Measurements from ENCODE around the gene B3GAT1. TPM values are rescaled to one million over a fixed set of nuclear protein-coding genes. Genes with fewer than 3 reads are reported as not detected.

Gene B3GAT1
- total and polyA plus RNA-seq, 2 donors (not counting 1 experiment from before 2014, with no cell fraction given): under 0.01 TPM; not detected in 1

DNA sequence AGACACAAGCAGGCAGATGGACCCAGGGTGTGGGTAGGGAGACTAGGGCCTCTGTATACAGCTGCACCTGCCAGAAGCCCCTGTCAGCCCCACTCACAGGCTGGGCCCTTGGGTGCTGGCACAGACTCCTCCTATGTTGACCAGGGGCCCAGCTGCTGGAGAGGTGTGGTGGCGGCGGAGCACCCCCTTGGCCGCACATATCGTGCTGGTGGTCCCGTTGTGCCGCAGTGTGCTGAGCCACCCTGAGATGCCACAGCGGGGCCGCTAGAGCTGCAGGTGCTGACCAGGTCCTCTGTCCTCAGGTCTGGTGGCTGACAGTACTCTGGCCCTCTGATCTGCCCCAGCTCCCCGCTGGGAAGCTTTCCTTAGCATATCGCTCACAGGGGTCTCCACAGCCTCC is 30.2 kb upstream of the B3GAT1 start:
- Histone ChIP-seq H3K9me3 (ENCODE audit: control insufficient read depth, insufficient read depth, low read depth, low read length) (no peaks in the 10 kb centered on the region), H3K27ac (ENCODE audit: insufficient read depth, low read length) (no peak overlapping the region), H4K20me1 (ENCODE audit: control insufficient read depth, extremely low read depth, insufficient read depth, low read length) (no peaks in the 10 kb centered on the region), H3K36me3 (ENCODE audit: control insufficient read depth, insufficient read depth, low read length) (no peaks in the 10 kb centered on the region), H3K4me3 (replicated peaks in 1 of 4; ENCODE audit: control extremely low read depth in 1 of 4, insufficient read depth in 1 of 4, low read depth in 3 of 4, low read length in 4 of 4) (no peak overlapping the region), H2AFZ (ENCODE audit: low read length) (no peak overlapping the region), H3K27me3 (ENCODE audit: control insufficient read depth, insufficient read depth, low read length) (no peaks in the 10 kb centered on the region), H3K4me2 (ENCODE audit: extremely low read depth, insufficient read depth, low read length) (no peak overlapping the region), H3K79me2 (ENCODE audit: control insufficient read depth, insufficient read depth, low read length) (no peaks in the 10 kb centered on the region), H3K9ac (ENCODE audit: insufficient read depth, low read length) (no peak overlapping the region), H3K4me1 (ENCODE audit: control insufficient read depth, extremely low read depth, insufficient read depth, low read length) (no peaks in the 10 kb centered on the region)
- TF ChIP-seq, protein P1, sequence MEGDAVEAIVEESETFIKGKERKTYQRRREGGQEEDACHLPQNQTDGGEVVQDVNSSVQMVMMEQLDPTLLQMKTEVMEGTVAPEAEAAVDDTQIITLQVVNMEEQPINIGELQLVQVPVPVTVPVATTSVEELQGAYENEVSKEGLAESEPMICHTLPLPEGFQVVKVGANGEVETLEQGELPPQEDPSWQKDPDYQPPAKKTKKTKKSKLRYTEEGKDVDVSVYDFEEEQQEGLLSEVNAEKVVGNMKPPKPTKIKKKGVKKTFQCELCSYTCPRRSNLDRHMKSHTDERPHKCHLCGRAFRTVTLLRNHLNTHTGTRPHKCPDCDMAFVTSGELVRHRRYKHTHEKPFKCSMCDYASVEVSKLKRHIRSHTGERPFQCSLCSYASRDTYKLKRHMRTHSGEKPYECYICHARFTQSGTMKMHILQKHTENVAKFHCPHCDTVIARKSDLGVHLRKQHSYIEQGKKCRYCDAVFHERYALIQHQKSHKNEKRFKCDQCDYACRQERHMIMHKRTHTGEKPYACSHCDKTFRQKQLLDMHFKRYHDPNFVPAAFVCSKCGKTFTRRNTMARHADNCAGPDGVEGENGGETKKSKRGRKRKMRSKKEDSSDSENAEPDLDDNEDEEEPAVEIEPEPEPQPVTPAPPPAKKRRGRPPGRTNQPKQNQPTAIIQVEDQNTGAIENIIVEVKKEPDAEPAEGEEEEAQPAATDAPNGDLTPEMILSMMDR (conservative IDR thresholded peaks at IDR 0.05 in 1 of 2, IDR thresholded peaks at IDR 0.05 in 1 of 2; ENCODE audit: low read depth in 1 of 2, low read length in 2 of 2): no peak
- no peak for DNase-seq (ENCODE audit: low read depth in 2 of 2)

DNA sequence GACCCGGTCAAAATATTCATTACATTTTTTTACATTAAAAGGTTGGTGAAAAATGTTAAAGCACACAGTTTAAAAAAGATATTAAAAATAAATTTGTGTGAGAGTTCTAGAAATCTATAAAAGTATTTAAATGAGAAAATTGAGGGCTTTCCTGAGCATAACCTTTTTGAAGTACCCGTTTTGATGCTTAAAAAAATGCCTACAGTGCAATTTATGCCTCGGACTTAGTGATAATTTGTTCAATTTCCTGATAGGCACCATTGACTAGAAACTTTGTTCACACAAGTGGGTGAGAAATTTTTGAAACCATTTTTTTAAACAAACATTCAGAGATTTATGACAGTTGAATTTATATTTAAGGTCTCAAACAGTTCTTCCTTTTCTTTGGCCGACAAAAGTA is 29.7 kb upstream of the B3GAT1 start:
- Histone ChIP-seq H3K36me3 (ENCODE audit: control insufficient read depth, insufficient read depth, low read length) (no peaks in the 10 kb centered on the region), H3K9ac (ENCODE audit: insufficient read depth, low read length) (no peak overlapping the region), H3K4me2 (ENCODE audit: extremely low read depth, insufficient read depth, low read length) (no peak overlapping the region), H2AFZ (ENCODE audit: low read length) (no peak overlapping the region), H4K20me1 (ENCODE audit: control insufficient read depth, extremely low read depth, insufficient read depth, low read length) (no peaks in the 10 kb centered on the region), H3K9me3 (ENCODE audit: control insufficient read depth, insufficient read depth, low read depth, low read length) (no peaks in the 10 kb centered on the region), H3K27me3 (ENCODE audit: control insufficient read depth, insufficient read depth, low read length) (no peaks in the 10 kb centered on the region), H3K27ac (ENCODE audit: insufficient read depth, low read length) (no peak overlapping the region), H3K4me3 (replicated peaks in 1 of 4; ENCODE audit: control extremely low read depth in 1 of 4, insufficient read depth in 1 of 4, low read depth in 3 of 4, low read length in 4 of 4) (no peak overlapping the region), H3K79me2 (ENCODE audit: control insufficient read depth, insufficient read depth, low read length) (no peaks in the 10 kb centered on the region), H3K4me1 (ENCODE audit: control insufficient read depth, extremely low read depth, insufficient read depth, low read length) (no peaks in the 10 kb centered on the region)
- TF ChIP-seq EZH2 (IDR thresholded peaks at IDR 0.05; ENCODE audit: low read length, missing control alignments): no peak
- no peak for DNase-seq (ENCODE audit: low read depth in 2 of 2)

DNA sequence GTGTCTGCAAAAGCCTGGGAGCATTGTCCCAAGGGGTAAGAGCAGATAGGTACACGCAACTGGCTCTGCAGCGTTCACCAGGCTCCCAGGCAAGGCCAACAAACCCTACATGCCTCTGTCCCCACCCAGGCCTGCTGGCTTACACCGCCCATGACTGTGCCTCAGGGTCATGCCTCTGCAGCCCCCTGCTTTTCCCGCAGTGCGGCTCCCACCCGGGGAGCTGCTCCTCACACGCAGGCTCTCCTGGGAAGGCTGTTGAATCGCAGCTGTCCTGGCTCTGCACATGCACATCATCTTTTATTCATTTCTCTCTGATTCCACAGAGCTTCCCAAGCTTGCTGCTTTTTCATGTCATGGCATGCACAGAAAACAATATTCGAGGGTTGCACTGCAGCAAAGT is 29.2 kb upstream of the B3GAT1 start:
- no peaks in the 10 kb centered on the region for H3K9me3 ChIP-seq (ENCODE audit: control insufficient read depth, insufficient read depth, low read depth, low read length)
- no peak overlapping the region for H3K27ac ChIP-seq (ENCODE audit: insufficient read depth, low read length)
- no peak for DNase-seq (ENCODE audit: low read depth in 2 of 2)
- no peaks in the 10 kb centered on the region for H4K20me1 ChIP-seq (ENCODE audit: control insufficient read depth, extremely low read depth, insufficient read depth, low read length)
- TF ChIP-seq, protein P1 (conservative IDR thresholded peaks at IDR 0.05 in 1 of 2, IDR thresholded peaks at IDR 0.05 in 1 of 2; ENCODE audit: low read depth in 1 of 2, low read length in 2 of 2): no peak
- TF ChIP-seq EZH2 (IDR thresholded peaks at IDR 0.05; ENCODE audit: low read length, missing control alignments): no peak
- H3K9ac ChIP-seq (ENCODE audit: insufficient read depth, low read length): no peak overlapping the region
- no peaks in the 10 kb centered on the region for H3K79me2 ChIP-seq (ENCODE audit: control insufficient read depth, insufficient read depth, low read length)
- H3K27me3 ChIP-seq (ENCODE audit: control insufficient read depth, insufficient read depth, low read length): no peaks in the 10 kb centered on the region
- no peaks in the 10 kb centered on the region for H3K4me1 ChIP-seq (ENCODE audit: control insufficient read depth, extremely low read depth, insufficient read depth, low read length)
- no peak overlapping the region for H3K4me3 ChIP-seq (replicated peaks in 1 of 4; ENCODE audit: control extremely low read depth in 1 of 4, insufficient read depth in 1 of 4, low read depth in 3 of 4, low read length in 4 of 4)
- no peak overlapping the region for H3K4me2 ChIP-seq (ENCODE audit: extremely low read depth, insufficient read depth, low read length)
- H3K36me3 ChIP-seq (ENCODE audit: control insufficient read depth, insufficient read depth, low read length): no peaks in the 10 kb centered on the region
- no peak overlapping the region for H2AFZ ChIP-seq (ENCODE audit: low read length)

Data from fibroblast of lung (primary cell).